Choroid plexus epithelial cell (primary cell): ENCODE data around the gene TRAPPC12.

Source experiments
- DNase-seq: peaks from one replicate; pipeline ENCODE4 v3.0.0-alpha.2; 2010; ENCODE audit warnings: low read depth
- H3K4me3 ChIP-seq: 2 replicates; pipeline ENCODE4 v1.5.1; 2011; ENCODE audit warnings: low read depth, mild to moderate bottlenecking, control low read depth, low read length, moderate library complexity
- CTCF ChIP-seq: conservative IDR thresholded peaks from 2 replicates; pipeline ENCODE4 v1.5.1; 2011; ENCODE audit warnings: low read depth, mild to moderate bottlenecking, control low read depth, inconsistent platforms, low read length, moderate library complexity

The TRAPPC12 gene

GRCh38 chr2:3517948-3518495 is 138.5 kb downstream of the TRAPPC12 start:
- DNase-seq: no peak
- H3K4me3 ChIP-seq: peak overlapping the region; percentile 91
- TF ChIP-seq CTCF: no peak

GRCh38 chr2:3518496-3519254 is 139.2 kb downstream of the TRAPPC12 start:
- no peak for TF ChIP-seq CTCF
- peak overlapping the region; percentile 91 for H3K4me3 ChIP-seq
- peak; percentile 98 for DNase-seq

- no peak for TF ChIP-seq CTCF
- H3K4me3 ChIP-seq: peak within 1 kb of the TSS; percentile 91
- DNase-seq: peak; percentile 78
Observed at GRCh38 chr2:3519255-3520205, 140.0 kb downstream of the TRAPPC12 start, which contains the start of gene ADI1. TSS of gene ADI1 (minus strand) at chr2:3519531. CDS start at chr2:3519487, 44 bp downstream.

- no peak for DNase-seq
- H3K4me3 ChIP-seq: no peak overlapping the region
- TF ChIP-seq CTCF: no peak
Observed at GRCh38 chr2:3520591-3520990, 141.1 kb downstream of the TRAPPC12 start.

- no peak overlapping the region for H3K4me3 ChIP-seq
- no peak for TF ChIP-seq CTCF
- peak; percentile 20 for DNase-seq
Observed at GRCh38 chr2:3522961-3523421, 143.5 kb downstream of the TRAPPC12 start.

GRCh38 chr2:3523551-3524041 is 144.1 kb downstream of the TRAPPC12 start:
- TF ChIP-seq CTCF: no peak
- peak; percentile 52 for DNase-seq
- no peak overlapping the region for H3K4me3 ChIP-seq
